ENCODE results near the gene TAF10.

DNA sequence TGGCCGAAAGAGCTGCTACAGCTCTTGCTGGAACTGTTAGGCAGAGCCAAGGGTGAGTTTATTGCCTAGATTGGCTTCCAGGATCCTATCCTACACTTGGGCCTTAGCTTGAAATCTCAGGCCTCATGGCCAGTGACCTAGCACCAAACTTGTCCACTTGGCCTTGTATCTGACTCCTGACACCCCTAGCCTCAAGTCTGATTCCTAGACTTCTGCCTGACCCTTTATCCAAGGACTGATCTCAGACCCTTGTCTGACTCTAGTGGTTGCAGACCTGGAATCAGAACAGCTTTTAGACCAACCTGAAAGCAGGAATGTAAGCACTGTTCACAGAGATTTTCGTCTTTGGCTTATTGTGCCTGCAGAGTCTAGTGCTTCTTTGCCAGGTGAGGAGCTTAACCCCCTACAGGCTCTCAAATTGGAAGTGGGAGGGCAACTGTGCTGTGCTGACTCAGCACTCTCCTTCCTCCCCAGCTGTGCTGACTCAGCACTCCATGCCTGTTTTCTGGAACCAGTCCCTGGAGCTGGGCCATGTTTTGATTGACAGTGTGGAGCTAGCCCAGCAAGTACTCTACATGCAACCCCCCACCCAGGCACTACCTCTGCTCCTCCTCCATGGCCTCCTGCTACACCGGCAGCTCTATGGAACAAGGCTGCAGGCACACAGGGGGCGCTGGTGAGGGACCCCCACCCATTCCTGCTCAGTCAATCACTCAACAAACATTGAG is 43.7 kb downstream of the TAF10 start:
- TF ChIP-seq, protein P1, sequence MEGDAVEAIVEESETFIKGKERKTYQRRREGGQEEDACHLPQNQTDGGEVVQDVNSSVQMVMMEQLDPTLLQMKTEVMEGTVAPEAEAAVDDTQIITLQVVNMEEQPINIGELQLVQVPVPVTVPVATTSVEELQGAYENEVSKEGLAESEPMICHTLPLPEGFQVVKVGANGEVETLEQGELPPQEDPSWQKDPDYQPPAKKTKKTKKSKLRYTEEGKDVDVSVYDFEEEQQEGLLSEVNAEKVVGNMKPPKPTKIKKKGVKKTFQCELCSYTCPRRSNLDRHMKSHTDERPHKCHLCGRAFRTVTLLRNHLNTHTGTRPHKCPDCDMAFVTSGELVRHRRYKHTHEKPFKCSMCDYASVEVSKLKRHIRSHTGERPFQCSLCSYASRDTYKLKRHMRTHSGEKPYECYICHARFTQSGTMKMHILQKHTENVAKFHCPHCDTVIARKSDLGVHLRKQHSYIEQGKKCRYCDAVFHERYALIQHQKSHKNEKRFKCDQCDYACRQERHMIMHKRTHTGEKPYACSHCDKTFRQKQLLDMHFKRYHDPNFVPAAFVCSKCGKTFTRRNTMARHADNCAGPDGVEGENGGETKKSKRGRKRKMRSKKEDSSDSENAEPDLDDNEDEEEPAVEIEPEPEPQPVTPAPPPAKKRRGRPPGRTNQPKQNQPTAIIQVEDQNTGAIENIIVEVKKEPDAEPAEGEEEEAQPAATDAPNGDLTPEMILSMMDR (IDR thresholded peaks at IDR 0.05): no peak
- TF ChIP-seq SIN3A (IDR thresholded peaks at IDR 0.05; ENCODE audit: borderline replicate concordance, insufficient read depth, low read depth, low read length) (no peak), POLR2AphosphoS5 (IDR thresholded peaks at IDR 0.05; ENCODE audit: low read depth, low read length) (no peak)
- TF ChIP-seq, protein P2, sequence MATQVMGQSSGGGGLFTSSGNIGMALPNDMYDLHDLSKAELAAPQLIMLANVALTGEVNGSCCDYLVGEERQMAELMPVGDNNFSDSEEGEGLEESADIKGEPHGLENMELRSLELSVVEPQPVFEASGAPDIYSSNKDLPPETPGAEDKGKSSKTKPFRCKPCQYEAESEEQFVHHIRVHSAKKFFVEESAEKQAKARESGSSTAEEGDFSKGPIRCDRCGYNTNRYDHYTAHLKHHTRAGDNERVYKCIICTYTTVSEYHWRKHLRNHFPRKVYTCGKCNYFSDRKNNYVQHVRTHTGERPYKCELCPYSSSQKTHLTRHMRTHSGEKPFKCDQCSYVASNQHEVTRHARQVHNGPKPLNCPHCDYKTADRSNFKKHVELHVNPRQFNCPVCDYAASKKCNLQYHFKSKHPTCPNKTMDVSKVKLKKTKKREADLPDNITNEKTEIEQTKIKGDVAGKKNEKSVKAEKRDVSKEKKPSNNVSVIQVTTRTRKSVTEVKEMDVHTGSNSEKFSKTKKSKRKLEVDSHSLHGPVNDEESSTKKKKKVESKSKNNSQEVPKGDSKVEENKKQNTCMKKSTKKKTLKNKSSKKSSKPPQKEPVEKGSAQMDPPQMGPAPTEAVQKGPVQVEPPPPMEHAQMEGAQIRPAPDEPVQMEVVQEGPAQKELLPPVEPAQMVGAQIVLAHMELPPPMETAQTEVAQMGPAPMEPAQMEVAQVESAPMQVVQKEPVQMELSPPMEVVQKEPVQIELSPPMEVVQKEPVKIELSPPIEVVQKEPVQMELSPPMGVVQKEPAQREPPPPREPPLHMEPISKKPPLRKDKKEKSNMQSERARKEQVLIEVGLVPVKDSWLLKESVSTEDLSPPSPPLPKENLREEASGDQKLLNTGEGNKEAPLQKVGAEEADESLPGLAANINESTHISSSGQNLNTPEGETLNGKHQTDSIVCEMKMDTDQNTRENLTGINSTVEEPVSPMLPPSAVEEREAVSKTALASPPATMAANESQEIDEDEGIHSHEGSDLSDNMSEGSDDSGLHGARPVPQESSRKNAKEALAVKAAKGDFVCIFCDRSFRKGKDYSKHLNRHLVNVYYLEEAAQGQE (IDR thresholded peaks at IDR 0.05; ENCODE audit: insufficient read depth in 1 of 2, low read depth in 2 of 2, low read length in 1 of 2): no peak
